ENCODE results near the gene MST1. TPM values are rescaled to one million over a fixed set of nuclear protein-coding genes. Genes with fewer than 3 reads are reported as not detected.

MST1 gene
- total RNA-seq, 3 donors from 2014 or later = 9.3 to 23.6 (median 21.2) TPM

DNA sequence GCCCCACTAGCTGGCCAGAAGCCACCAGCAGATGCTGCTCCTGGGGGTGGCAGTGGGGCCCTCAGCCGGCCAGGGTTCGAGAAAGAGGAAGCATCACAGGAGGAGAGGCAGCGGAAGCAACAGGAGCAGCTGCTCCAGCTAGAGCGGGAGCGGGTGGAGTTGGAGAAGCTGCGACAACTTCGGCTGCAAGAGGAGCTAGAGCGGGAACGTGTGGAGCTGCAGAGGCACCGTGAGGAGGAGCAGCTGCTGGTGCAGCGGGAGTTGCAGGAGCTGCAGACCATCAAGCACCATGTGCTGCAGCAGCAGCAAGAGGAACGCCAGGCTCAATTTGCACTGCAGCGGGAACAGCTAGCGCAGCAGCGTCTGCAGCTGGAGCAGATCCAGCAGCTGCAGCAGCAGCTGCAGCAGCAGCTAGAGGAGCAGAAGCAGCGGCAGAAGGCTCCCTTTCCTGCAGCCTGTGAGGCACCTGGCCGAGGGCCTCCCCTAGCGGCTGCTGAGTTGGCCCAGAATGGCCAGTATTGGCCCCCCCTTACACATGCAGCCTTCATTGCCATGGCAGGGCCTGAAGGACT, 32.6 kb downstream of the MST1 start:
- Histone ChIP-seq H3K4me3 (no peak overlapping the region), H3K4me1 (no peaks in the 10 kb centered on the region), H3K27me3 (no peaks in the 10 kb centered on the region), H3K27ac (no peak overlapping the region), H3K9me3 (no peaks in the 10 kb centered on the region), H3K36me3 (no peaks in the 10 kb centered on the region)
- DNase-seq (ENCODE audit: low spot score in 2 of 2) = no peak
- intact Hi-C loops (cut with DNase I; ENCODE audit: low total_unique reads) = no loop called here
- TF ChIP-seq, protein P1, sequence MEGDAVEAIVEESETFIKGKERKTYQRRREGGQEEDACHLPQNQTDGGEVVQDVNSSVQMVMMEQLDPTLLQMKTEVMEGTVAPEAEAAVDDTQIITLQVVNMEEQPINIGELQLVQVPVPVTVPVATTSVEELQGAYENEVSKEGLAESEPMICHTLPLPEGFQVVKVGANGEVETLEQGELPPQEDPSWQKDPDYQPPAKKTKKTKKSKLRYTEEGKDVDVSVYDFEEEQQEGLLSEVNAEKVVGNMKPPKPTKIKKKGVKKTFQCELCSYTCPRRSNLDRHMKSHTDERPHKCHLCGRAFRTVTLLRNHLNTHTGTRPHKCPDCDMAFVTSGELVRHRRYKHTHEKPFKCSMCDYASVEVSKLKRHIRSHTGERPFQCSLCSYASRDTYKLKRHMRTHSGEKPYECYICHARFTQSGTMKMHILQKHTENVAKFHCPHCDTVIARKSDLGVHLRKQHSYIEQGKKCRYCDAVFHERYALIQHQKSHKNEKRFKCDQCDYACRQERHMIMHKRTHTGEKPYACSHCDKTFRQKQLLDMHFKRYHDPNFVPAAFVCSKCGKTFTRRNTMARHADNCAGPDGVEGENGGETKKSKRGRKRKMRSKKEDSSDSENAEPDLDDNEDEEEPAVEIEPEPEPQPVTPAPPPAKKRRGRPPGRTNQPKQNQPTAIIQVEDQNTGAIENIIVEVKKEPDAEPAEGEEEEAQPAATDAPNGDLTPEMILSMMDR (IDR thresholded peaks at IDR 0.05) = no peak
- TF ChIP-seq POLR2AphosphoS5 (IDR thresholded peaks at IDR 0.05) (no peak), POLR2A (IDR thresholded peaks at IDR 0.05) (no peak)

DNA sequence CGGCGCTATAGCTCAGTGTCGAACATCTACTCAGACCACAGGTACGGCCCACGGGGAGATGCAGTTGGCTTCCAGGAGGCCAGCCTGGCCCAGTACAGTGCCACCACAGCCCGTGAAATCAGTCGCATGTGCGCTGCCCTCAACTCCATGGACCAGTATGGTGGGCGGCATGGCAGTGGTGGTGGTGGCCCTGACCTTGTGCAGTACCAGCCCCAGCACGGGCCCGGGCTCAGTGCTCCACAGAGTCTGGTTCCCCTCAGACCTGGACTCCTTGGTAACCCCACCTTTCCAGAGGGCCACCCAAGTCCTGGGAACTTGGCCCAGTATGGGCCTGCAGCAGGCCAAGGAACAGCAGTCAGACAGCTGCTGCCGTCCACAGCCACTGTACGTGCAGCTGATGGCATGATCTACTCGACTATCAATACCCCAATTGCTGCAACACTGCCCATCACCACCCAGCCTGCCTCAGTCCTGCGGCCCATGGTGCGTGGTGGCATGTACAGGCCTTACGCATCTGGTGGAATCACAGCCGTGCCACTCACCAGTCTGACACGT, 33.5 kb downstream of the MST1 start:
- intact Hi-C loops (cut with DNase I; ENCODE audit: low total_unique reads) = no loop called here
- H3K36me3 ChIP-seq = no peaks in the 10 kb centered on the region
- TF ChIP-seq POLR2A (IDR thresholded peaks at IDR 0.05) = no peak
- no peak for TF ChIP-seq POLR2AphosphoS5 (IDR thresholded peaks at IDR 0.05)
- TF ChIP-seq, protein P1 (IDR thresholded peaks at IDR 0.05) = no peak
- no peak overlapping the region for H3K27ac ChIP-seq
- no peaks in the 10 kb centered on the region for H3K27me3 ChIP-seq
- no peak overlapping the region for H3K4me3 ChIP-seq
- no peaks in the 10 kb centered on the region for H3K9me3 ChIP-seq
- no peak for DNase-seq (ENCODE audit: low spot score in 2 of 2)
- no peaks in the 10 kb centered on the region for H3K4me1 ChIP-seq

DNA sequence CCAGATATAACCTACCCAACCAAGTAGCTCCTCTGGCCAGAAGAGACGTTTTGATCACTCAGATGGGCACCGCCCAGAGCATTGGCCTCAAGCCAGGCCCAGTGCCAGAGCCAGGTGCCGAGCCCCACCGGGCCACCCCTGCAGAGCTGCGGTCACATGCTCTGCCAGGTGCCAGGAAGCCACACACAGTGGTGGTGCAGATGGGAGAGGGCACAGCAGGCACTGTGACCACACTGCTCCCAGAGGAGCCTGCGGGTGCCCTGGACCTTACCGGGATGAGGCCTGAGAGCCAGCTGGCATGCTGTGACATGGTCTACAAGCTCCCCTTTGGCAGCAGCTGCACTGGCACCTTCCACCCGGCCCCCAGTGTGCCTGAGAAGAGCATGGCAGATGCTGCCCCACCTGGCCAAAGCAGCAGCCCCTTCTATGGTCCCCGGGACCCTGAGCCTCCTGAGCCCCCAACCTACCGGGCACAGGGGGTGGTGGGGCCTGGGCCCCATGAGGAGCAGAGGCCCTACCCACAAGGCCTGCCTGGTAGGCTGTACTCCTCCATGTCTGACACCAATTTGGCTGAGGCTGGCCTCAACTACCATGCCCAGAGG, 34.2 kb downstream of the MST1 start:
- Histone ChIP-seq H3K27ac (no peak overlapping the region), H3K27me3 (no peaks in the 10 kb centered on the region), H3K4me3 (no peak overlapping the region), H3K36me3 (no peaks in the 10 kb centered on the region), H3K9me3 (no peaks in the 10 kb centered on the region), H3K4me1 (no peaks in the 10 kb centered on the region)
- TF ChIP-seq POLR2A (IDR thresholded peaks at IDR 0.05) = no peak
- TF ChIP-seq POLR2AphosphoS5 (IDR thresholded peaks at IDR 0.05) = no peak
- TF ChIP-seq, protein P1 (IDR thresholded peaks at IDR 0.05) = no peak
- intact Hi-C loops (cut with DNase I; ENCODE audit: low total_unique reads) = no loop called here
- DNase-seq (ENCODE audit: low spot score in 2 of 2) = no peak

DNA sequence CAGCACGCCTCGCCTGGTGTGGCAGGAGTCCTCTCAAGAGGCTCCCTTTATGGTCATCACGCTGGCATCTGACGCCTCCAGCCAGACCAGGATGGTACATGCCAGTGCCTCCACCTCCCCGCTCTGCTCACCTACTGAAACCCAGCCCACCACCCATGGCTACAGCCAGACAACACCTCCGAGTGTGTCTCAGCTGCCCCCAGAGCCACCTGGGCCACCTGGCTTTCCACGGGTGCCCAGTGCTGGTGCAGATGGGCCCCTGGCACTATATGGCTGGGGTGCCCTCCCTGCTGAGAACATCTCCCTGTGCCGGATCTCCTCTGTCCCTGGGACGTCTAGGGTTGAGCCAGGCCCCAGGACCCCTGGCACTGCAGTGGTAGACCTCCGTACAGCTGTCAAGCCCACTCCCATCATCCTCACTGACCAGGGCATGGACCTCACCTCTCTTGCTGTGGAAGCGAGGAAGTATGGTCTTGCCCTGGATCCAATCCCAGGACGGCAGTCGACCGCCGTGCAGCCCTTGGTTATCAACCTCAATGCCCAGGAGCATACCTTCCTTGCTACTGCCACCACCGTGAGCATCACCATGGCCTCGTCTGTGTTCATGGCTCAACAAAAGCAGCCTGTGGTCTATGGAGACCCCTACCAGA, 35.0 kb downstream of the MST1 start:
- intact Hi-C loops (cut with DNase I; ENCODE audit: low total_unique reads) = no loop called here
- H3K27me3 ChIP-seq = no peaks in the 10 kb centered on the region
- H3K27ac ChIP-seq = no peak overlapping the region
- DNase-seq (ENCODE audit: low spot score in 2 of 2) = no peak
- TF ChIP-seq POLR2A (IDR thresholded peaks at IDR 0.05) (no peak), POLR2AphosphoS5 (IDR thresholded peaks at IDR 0.05) (no peak)
- TF ChIP-seq, protein P1 (IDR thresholded peaks at IDR 0.05) = no peak
- H3K36me3 ChIP-seq = no peaks in the 10 kb centered on the region
- H3K4me3 ChIP-seq = no peak overlapping the region
- no peaks in the 10 kb centered on the region for H3K9me3 ChIP-seq
- no peaks in the 10 kb centered on the region for H3K4me1 ChIP-seq

DNA sequence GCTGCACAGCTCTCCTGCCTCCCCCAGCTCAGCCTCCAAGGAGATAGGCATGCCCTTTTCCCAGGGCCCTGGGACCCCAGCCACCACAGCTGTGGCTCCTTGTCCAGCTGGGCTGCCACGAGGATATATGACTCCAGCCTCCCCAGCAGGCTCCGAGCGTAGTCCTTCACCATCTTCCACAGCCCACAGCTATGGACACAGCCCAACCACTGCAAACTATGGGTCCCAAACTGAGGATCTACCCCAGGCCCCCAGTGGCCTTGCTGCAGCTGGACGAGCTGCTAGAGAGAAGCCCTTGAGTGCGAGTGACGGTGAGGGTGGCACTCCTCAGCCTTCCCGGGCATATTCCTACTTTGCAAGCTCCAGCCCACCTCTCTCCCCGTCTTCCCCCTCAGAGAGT, 35.7 kb downstream of the MST1 start:
- H3K9me3 ChIP-seq = no peaks in the 10 kb centered on the region
- no peaks in the 10 kb centered on the region for H3K4me1 ChIP-seq
- H3K4me3 ChIP-seq = no peak overlapping the region
- no peak for DNase-seq (ENCODE audit: low spot score in 2 of 2)
- no peak overlapping the region for H3K27ac ChIP-seq
- no peaks in the 10 kb centered on the region for H3K27me3 ChIP-seq
- intact Hi-C loops (cut with DNase I; ENCODE audit: low total_unique reads) = no loop called here
- no peak for TF ChIP-seq POLR2A (IDR thresholded peaks at IDR 0.05)
- TF ChIP-seq, protein P1 (IDR thresholded peaks at IDR 0.05) = no peak
- H3K36me3 ChIP-seq = no peaks in the 10 kb centered on the region

Data from breast epithelium (tissue), 4 donors.